Measurements from ENCODE around the gene RNF38.
"Not testable (repeated sequence)": the region's sequence is repeated elsewhere in the genome, so short reads cannot be mapped to it uniquely, and the experiment has no call there.

RNF38 gene

DNA sequence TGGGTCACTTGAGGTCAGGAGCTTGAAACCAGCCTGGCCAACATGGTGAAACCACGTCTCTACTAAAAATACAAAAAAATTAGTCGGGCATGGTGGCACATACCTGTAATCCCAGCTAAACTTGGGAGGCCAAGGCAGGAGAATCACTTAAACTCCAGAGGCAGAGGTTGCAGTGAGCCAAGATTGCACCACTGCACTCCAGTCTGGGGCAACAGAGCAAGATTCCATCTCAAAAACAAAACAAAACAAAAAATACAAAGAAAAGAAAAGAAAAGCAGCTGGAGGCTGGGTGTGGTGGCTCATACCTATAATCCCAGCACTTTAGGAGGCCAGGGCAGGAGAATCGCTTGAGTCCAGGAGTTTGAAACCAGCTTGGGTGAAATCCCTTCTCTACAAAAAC, 105.1 kb downstream of the RNF38 start:
- not testable (repeated sequence) for DNase-seq (ENCODE audit: low read depth in 2 of 2)

DNA sequence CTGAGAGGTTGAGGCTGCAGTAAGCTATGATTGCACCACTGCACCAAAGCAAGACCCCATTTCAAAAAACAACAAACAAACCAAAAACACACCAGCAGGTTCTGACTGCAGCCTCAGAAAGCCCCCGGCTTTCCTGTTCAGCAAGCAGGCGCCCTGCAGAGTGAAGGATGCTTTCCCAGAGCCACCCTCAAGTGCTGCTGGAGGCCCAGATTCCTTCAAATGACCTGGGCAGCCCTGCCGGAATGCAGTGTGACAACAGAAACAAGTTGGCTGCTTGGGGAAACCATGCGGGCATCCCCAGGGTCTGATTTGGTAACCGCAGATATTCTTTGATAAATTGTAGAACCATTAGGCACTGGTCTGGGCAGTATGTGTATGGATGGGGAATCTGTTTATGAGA, 106.2 kb downstream of the RNF38 start:
- DNase-seq (ENCODE audit: low read depth in 2 of 2) = no peak

DNA sequence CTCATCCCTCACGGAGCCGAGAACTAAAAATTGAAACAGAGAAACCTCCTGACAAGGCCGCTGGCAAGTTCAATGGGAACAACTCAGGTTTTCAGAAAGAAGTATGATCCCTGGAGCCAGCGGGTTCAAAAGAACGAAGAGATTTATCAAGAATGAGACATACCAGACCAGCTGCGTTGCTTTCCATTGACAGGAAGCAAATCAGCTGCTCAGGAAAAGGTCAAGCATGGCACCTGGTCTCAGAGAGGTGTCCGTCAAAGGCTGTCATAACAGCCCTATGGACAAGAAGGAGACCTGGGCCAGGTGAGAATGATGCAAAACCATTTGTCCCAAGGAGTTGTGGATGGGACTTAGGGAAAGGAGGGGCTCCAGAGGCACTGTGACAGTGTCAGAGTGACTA, 106.9 kb downstream of the RNF38 start:
- no peak for DNase-seq (ENCODE audit: low read depth in 2 of 2)

DNA sequence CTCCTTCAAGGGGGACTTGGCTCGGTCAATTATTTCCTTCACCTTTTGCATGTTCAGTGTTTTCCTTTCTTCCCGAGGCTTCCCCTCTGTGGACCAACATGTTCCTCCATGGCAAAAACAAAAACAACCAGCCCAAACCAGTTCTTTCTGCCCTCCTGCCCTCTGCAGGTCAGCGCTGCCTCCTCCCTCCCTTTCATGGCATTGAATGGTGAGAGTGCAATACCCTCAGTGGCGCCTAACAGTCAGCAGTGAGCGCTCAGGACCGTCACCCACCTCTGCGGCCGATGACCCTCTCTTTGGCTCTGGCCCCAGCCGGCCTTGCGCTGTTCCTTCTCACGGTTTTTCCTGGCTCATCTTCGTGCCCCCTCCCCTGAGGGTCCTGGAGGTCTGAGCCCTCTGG, 107.4 kb downstream of the RNF38 start:
- no peak for DNase-seq (ENCODE audit: low read depth in 2 of 2)

DNA sequence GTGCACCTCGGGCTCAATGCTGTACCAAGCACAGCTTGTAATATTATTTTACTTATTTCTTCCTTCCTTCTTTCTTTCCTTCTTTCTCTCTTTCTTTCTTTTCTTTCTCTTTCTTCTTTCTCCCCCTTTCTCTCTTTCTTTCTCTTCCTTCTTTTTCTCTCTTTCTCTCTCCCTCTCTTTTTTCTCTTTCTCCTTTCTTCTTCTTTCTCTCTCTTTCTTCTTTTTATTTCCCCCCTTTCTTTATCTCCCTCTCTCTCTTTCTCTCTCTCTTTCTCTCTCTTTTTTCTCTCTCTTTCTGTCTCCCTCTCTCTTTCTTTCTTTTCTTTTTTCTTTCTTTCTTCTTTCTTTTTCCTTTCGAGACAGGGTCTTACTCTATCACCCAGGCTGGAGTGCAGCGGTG, 109.1 kb downstream of the RNF38 start:
- DNase-seq (ENCODE audit: low read depth in 2 of 2) = no peak

DNA sequence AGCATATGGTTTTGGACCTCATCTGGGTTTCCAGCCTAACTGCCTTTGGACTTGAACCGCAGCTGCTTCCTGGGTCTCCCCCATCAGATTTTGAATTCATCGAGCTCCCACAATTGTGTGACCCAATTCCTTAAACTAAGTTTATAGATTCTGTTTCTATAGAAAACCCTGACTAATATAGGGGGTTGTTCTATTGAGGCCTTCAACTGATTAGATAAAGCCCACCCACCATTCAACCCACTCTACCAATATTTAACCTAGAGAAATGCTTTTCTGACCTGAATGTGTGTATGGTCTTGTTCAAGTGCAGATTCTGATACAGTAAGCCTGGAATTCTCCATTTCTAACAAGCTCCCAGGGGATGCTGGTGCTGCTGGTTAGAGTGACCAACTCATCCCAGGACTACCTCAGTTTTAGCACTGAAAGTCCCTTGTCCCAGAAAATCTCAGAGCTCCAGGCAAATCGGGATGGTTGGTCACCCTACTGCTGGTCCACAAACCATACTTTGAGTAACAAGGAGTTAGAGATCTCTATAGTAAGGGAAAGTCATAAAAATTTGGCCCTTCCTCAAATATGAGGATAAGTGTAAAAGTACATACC, 110.1 kb downstream of the RNF38 start:
- no peak for DNase-seq (ENCODE audit: low read depth in 2 of 2)

DNA sequence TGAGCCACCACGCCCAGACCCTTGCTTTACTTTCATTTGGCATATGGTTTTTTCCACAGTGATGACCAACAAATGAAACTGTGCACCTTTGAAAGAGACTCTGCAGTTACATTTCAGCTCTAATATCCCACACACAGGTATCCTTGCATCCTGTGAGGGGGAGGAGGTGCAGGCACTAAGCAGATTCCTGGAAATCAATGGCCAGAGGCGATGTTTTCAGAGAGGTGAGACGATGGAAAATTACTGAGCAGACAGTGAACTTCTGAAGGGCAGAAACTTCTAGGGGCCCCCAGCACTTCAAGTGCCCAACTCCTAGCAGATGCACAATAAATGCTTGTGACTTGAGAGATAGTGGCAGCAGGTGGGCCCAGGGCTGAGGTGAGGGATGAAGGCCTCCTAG, 112.0 kb downstream of the RNF38 start:
- DNase-seq (ENCODE audit: low read depth in 2 of 2) = no peak
